ENCODE measurements around the gene CHRDL2. TPM values are rescaled to one million over a fixed set of nuclear protein-coding genes. Genes with fewer than 3 reads are reported as not detected.
"Not testable (repeated sequence)": the region's sequence is repeated elsewhere in the genome, so short reads cannot be mapped to it uniquely, and the experiment has no call there.

The CHRDL2 gene
- total RNA-seq, 2 experiments from 2014 or later = not detected

- no peaks in the 10 kb centered on the region for H3K36me3 Mint-ChIP-seq
- no peak overlapping the region for H3K4me3 Mint-ChIP-seq
- no peaks in the 10 kb centered on the region for H3K4me1 Mint-ChIP-seq
- no peaks in the 10 kb centered on the region for H3K27me3 Mint-ChIP-seq
- H3K9me3 Mint-ChIP-seq (ENCODE audit: low read depth) = no peaks in the 10 kb centered on the region
- DNase-seq = no peak
- ATAC-seq = no peak
- CTCF ChIA-PET = interaction anchor here (1.0 kb wide), 1 partner anchor 52 kb away, joined by 4 read pairs; no protein-coding TSS in a partner anchor
- H3K27ac Mint-ChIP-seq = no peak overlapping the region
Observed at GRCh38 chr11:74675761-74676160, 55.5 kb downstream of the CHRDL2 start.

DNA sequence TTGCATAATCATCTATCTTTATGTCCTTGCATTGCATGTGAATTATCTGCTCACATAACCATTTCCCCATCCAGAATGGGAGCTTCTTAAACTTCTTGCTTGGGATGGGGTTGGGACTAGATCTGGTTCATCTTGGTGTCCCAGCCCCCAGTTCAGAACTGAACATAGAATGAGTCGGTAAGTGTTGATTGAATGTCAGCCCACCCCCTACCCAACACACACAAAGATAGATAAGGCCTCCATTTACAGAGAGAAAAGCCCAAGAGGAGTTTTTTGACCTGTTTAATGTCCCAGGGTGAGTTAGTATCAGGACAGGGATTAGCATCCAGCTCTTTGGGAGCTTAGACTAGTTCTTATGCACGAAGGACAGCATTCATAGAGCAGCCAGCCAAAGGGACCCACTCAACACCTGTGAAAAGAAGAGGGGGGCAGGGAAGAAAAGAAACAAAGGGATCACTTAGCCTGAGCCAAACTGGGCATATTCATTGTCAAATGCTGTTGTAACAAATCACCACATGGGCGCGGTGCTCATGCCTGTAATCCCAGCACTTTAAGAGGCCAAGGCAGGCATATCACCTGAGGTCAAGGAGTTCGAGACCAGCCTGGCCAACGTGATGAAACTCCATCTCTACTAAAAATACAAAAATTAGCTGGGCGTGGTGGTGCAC is 57.4 kb downstream of the CHRDL2 start:
- no peak overlapping the region for H3K4me3 Mint-ChIP-seq
- no peak overlapping the region for H3K27ac Mint-ChIP-seq
- ATAC-seq (no peak), DNase-seq (peak; percentile 8)
- no peaks in the 10 kb centered on the region for H3K36me3 Mint-ChIP-seq
- H3K4me1 Mint-ChIP-seq = no peaks in the 10 kb centered on the region
- no peaks in the 10 kb centered on the region for H3K9me3 Mint-ChIP-seq (ENCODE audit: low read depth)
- H3K27me3 Mint-ChIP-seq = no peaks in the 10 kb centered on the region
- CTCF ChIA-PET = interaction anchor here (1.5 kb wide), 1 partner anchor 29 kb away, joined by 6 read pairs; no protein-coding TSS in a partner anchor

DNA sequence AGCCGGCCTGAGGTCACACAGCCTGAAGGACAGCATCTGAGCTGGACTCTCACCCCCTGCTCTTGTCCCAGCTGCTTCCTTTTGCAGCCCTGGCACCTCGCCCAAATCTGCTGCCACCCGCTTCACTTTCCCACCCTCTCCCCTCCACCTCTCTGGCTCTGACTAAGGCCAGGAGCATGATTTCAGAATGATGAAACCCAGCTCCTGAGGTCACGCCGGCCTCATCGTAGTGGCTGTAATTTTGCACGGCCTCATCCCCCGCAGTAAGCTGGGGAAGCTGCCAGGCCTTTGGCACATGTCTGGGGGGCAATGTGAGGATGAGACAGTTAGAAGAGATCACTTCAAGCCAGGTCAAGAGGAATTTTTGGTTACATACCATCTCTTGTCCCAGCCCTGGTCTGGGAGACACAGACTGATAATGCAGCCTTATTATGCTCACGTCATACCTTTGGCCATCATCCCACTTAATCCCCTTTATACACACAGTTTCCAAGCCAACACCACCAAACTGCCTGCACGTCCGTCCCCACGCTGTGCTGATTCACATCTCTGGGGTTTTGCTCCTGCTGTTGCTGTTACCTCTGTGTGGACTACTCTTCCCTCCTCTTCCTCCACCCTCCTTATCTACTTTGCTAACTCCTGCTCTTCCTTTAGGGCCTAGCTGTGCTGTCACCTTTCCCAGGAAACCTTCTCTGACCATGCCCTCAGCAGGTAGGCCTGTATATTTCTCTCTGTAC is 58.1 kb downstream of the CHRDL2 start:
- no peaks in the 10 kb centered on the region for H3K27me3 Mint-ChIP-seq
- no peaks in the 10 kb centered on the region for H3K4me1 Mint-ChIP-seq
- no peaks in the 10 kb centered on the region for H3K36me3 Mint-ChIP-seq
- CTCF ChIA-PET = interaction anchor here (1.5 kb wide), 1 partner anchor 29 kb away, joined by 6 read pairs; no protein-coding TSS in a partner anchor
- H3K27ac Mint-ChIP-seq = no peak overlapping the region
- ATAC-seq (no peak), DNase-seq (peak; percentile 26)
- H3K4me3 Mint-ChIP-seq = no peak overlapping the region
- no peaks in the 10 kb centered on the region for H3K9me3 Mint-ChIP-seq (ENCODE audit: low read depth)

- no peaks in the 10 kb centered on the region for H3K9me3 Mint-ChIP-seq (ENCODE audit: low read depth)
- DNase-seq (peak; percentile 23), ATAC-seq (no peak)
- no peaks in the 10 kb centered on the region for H3K36me3 Mint-ChIP-seq
- no peak overlapping the region for H3K4me3 Mint-ChIP-seq
- no peaks in the 10 kb centered on the region for H3K27me3 Mint-ChIP-seq
- CTCF ChIA-PET = no interaction called here
- no peaks in the 10 kb centered on the region for H3K4me1 Mint-ChIP-seq
- H3K27ac Mint-ChIP-seq = no peak overlapping the region
Observed at GRCh38 chr11:74672332-74672955, 58.8 kb downstream of the CHRDL2 start.

DNA sequence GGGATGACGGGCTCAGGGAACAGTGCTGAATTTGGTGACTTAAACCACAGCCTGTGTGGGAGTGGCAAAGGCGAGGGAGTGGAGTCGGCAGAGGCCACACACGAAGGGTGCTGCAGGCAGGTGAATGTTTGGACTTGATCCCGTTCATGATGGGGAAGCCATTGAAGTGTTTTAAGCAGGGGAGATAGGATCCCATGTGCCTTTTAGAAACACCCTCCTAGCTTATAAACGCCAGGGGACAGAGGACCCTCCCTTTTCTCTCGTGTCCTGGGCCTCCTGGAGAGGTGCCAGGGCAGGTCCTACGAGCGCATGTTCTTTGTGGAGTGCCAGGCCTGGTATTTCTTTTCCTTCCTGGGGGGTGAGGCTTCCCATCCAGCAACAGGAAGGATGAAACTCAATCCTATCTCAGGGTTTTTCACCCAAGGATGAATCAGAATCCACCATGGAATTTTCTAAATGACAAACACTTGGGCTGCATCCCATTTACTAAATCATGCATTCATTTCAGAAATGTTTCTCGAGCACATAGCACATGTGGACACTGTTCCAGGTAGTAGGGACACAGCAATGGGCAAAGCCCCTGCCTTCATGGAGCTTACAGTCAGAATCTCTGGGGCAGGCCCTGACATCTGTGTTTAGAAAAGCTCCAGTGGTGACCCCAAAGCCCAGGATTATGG is 59.6 kb downstream of the CHRDL2 start:
- no peaks in the 10 kb centered on the region for H3K36me3 Mint-ChIP-seq
- H3K9me3 Mint-ChIP-seq (ENCODE audit: low read depth) = no peaks in the 10 kb centered on the region
- no peak for ATAC-seq
- no peaks in the 10 kb centered on the region for H3K4me1 Mint-ChIP-seq
- H3K27me3 Mint-ChIP-seq = no peaks in the 10 kb centered on the region
- CTCF ChIA-PET = no interaction called here
- no peak overlapping the region for H3K4me3 Mint-ChIP-seq
- DNase-seq = peak; percentile 25
- H3K27ac Mint-ChIP-seq = no peak overlapping the region

- DNase-seq (no peak), ATAC-seq (no peak)
- Mint-ChIP-seq H3K4me3 (no peak overlapping the region), H3K4me1 (no peaks in the 10 kb centered on the region), H3K36me3 (no peaks in the 10 kb centered on the region), H3K27ac (no peak overlapping the region), H3K27me3 (no peaks in the 10 kb centered on the region), H3K9me3 (ENCODE audit: low read depth) (no peaks in the 10 kb centered on the region)
- CTCF ChIA-PET = interaction anchor here (0.6 to 1.0 kb wide), 2 partner anchors 32 to 113 kb away, joined by 3 read pairs; no protein-coding TSS in a partner anchor
Observed at GRCh38 chr11:74670171-74670570, 61.1 kb downstream of the CHRDL2 start.

GRCh38 chr11:74669211-74670160 is 61.7 kb downstream of the CHRDL2 start:
- DNase-seq = no peak
- no peaks in the 10 kb centered on the region for H3K9me3 Mint-ChIP-seq (ENCODE audit: low read depth)
- no peaks in the 10 kb centered on the region for H3K27me3 Mint-ChIP-seq
- CTCF ChIA-PET = interaction anchor here (1.0 kb wide), 1 partner anchor 33 kb away, joined by 3 read pairs; no protein-coding TSS in a partner anchor
- H3K27ac Mint-ChIP-seq = no peak overlapping the region
- no peaks in the 10 kb centered on the region for H3K36me3 Mint-ChIP-seq
- H3K4me3 Mint-ChIP-seq = no peak overlapping the region
- ATAC-seq = no peak
- H3K4me1 Mint-ChIP-seq = no peaks in the 10 kb centered on the region

DNA sequence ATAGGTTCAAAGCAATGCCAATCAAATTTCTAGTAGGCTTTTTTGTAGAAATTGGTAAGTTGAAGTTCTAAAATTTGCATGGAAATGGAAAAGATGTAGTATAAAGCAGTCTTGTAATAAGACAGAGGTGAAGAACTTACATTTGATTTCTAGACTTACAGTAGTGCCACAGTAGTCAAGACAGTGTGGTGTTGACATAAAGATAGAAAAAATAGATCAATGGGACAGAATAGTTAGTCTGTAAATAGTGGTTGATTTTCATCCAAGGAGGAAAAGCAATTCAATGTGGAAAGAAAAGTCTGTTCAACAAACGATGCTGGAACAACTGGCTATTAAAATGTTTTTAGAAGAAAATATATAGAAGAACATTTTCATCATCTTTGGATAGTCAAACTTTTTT is 67.9 kb downstream of the CHRDL2 start:
- Mint-ChIP-seq H3K27ac (no peak overlapping the region), H3K27me3 (no peaks in the 10 kb centered on the region)
- CTCF ChIA-PET = no interaction called here

GRCh38 chr11:74662487-74663103 is 68.6 kb downstream of the CHRDL2 start:
- CTCF ChIA-PET = no interaction called here
- Mint-ChIP-seq H3K4me3 (no peak overlapping the region), H3K9me3 (ENCODE audit: low read depth) (peaks cover 6% of the 10 kb centered on the region), H3K4me1 (no peaks in the 10 kb centered on the region), H3K27me3 (no peaks in the 10 kb centered on the region), H3K27ac (no peak overlapping the region), H3K36me3 (peaks cover 35% of the 10 kb centered on the region)
- DNase-seq (no peak), ATAC-seq (no peak)

More for the DNA sequence above, 67.9 kb downstream of the CHRDL2 start:
- H3K4me1 Mint-ChIP-seq = no peaks in the 10 kb centered on the region
- peaks cover 30% of the 10 kb centered on the region for H3K36me3 Mint-ChIP-seq
- DNase-seq (no peak), ATAC-seq (no peak)
- no peak overlapping the region for H3K4me3 Mint-ChIP-seq
- H3K9me3 Mint-ChIP-seq (ENCODE audit: low read depth) = peaks cover 4% of the 10 kb centered on the region

GRCh38 chr11:74659124-74659523 is 72.1 kb downstream of the CHRDL2 start:
- ATAC-seq, CTCF ChIA-PET: not testable (repeated sequence)
- H3K36me3 Mint-ChIP-seq = peaks cover 50% of the 10 kb centered on the region

GRCh38 chr11:74654976-74655375 is 76.2 kb downstream of the CHRDL2 start:
- Mint-ChIP-seq H3K27ac (no peak overlapping the region), H3K4me3 (no peak overlapping the region), H3K36me3 (peaks cover 73% of the 10 kb centered on the region), H3K27me3 (no peaks in the 10 kb centered on the region), H3K9me3 (ENCODE audit: low read depth) (peaks cover 6% of the 10 kb centered on the region), H3K4me1 (no peaks in the 10 kb centered on the region)
- no peak for ATAC-seq
- CTCF ChIA-PET = interaction anchor here (1.3 kb wide), 1 partner anchor 10 kb away, joined by 3 read pairs; no protein-coding TSS in a partner anchor
- DNase-seq = no peak

More at GRCh38 chr11:74659124-74659523, 72.1 kb downstream of the CHRDL2 start:
- not testable (repeated sequence) for H3K4me3 Mint-ChIP-seq; H3K4me1 Mint-ChIP-seq; H3K27ac Mint-ChIP-seq; H3K27me3 Mint-ChIP-seq; DNase-seq; H3K9me3 Mint-ChIP-seq (ENCODE audit: low read depth)

GRCh38 chr11:74650498-74650897 is 80.7 kb downstream of the CHRDL2 start:
- ATAC-seq (no peak), DNase-seq (no peak)
- Mint-ChIP-seq H3K4me3 (no peak overlapping the region), H3K27me3 (no peaks in the 10 kb centered on the region), H3K27ac (no peak overlapping the region), H3K36me3 (peaks cover 48% of the 10 kb centered on the region), H3K4me1 (no peaks in the 10 kb centered on the region), H3K9me3 (ENCODE audit: low read depth) (no peaks in the 10 kb centered on the region)
- CTCF ChIA-PET = no interaction called here
